ENCODE measurements around the gene PHACTR1. TPM values are rescaled to one million over a fixed set of nuclear protein-coding genes. Genes with fewer than 3 reads are reported as not detected.

PHACTR1 gene
- total and polyA plus RNA-seq, 8 donors, result 0.46 to 17.4 (median 6.4) TPM; not detected in 1

DNA sequence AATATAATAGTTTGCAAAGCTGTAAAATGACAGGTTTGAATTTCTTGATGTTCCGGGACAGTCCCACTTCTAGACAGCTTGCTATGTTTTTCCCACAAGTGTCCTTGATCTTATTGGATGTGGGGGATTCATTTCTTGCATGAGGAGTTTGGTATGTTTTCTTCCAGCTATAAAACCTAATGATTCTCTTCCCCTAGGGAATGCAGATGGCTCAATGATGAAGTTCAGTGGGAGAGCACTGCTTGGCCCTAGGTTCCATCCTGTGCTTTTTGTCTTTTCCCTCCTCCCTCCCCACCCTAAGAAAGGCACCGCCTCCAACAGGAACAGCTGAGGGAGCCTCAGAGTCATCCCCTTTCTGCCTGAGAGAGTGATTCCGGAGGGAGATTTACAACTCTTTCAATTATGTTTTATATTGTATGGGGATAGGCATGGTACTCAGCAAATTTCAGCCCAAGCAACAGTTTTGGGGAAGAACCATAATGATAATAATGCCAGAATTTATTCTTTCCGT lies 149.2 kb downstream of the PHACTR1 start:
- Histone ChIP-seq H3K9me3 (no peaks in the 10 kb centered on the region), H3K27ac (no peak overlapping the region), H3K4me3 (no peak overlapping the region), H3K27me3 (peaks cover 0 to 10% (median 0%) of the 10 kb centered on the region in 3 donors), H3K36me3 (no peaks in the 10 kb centered on the region), H3K4me1 (no peaks in the 10 kb centered on the region)
- no peak for TF ChIP-seq EP300 (IDR thresholded peaks at IDR 0.05)
- TF ChIP-seq, protein P1, sequence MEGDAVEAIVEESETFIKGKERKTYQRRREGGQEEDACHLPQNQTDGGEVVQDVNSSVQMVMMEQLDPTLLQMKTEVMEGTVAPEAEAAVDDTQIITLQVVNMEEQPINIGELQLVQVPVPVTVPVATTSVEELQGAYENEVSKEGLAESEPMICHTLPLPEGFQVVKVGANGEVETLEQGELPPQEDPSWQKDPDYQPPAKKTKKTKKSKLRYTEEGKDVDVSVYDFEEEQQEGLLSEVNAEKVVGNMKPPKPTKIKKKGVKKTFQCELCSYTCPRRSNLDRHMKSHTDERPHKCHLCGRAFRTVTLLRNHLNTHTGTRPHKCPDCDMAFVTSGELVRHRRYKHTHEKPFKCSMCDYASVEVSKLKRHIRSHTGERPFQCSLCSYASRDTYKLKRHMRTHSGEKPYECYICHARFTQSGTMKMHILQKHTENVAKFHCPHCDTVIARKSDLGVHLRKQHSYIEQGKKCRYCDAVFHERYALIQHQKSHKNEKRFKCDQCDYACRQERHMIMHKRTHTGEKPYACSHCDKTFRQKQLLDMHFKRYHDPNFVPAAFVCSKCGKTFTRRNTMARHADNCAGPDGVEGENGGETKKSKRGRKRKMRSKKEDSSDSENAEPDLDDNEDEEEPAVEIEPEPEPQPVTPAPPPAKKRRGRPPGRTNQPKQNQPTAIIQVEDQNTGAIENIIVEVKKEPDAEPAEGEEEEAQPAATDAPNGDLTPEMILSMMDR (IDR thresholded peaks at IDR 0.05), result no peak
- WGBS, 5 donors, result 62 to 76% (median 67%) methylated on average over 4 of the region's 4 CpGs
- DNase-seq, result no peak
- intact Hi-C loops (cut with DNase I; ENCODE audit: low total_unique reads), result no loop called here

DNA sequence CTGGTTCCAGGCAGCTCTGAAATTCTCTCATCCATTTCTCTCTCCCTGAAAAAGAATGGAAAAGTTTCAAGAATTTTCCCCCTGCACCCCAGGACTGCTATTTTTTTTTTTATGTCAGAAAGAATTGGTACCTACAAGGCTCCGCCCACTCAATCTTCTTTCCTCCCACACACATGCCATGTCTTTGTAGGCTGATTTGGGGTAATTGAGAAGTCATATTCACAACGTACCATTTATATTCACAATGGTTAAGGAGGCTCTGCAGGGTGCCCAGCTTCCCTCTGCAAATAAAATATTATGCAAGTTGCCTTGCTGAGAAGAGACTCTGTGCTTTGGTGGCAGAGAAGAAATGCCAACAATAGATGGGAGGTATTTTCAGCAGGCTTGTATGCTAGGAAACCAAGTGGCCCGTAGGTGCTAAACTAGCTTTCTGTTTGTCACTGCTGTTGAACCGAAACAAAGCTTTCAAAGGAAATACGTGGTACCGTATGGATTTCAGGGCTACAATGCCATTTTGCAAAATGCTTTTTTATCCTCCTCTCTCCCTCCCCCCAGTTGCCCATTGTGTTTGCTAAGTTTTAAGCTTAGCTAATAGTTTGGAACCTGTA lies 150.0 kb downstream of the PHACTR1 start:
- no peaks in the 10 kb centered on the region for H3K36me3 ChIP-seq
- no peak for DNase-seq
- no peak overlapping the region for H3K4me3 ChIP-seq
- TF ChIP-seq, protein P1 (IDR thresholded peaks at IDR 0.05), result no peak
- TF ChIP-seq EP300 (IDR thresholded peaks at IDR 0.05) (no peak), POLR2AphosphoS5 (IDR thresholded peaks at IDR 0.05) (no peak), POLR2A (IDR thresholded peaks at IDR 0.05) (no peak)
- H3K4me1 ChIP-seq, result no peaks in the 10 kb centered on the region
- intact Hi-C loops (cut with DNase I; ENCODE audit: low total_unique reads), result no loop called here
- 68 to 84% (median 76%) methylated on average over 6 of the region's 6 CpGs for WGBS, 5 donors
- no peak overlapping the region for H3K27ac ChIP-seq
- peaks cover 0 to 10% (median 0%) of the 10 kb centered on the region in 3 donors for H3K27me3 ChIP-seq
- no peaks in the 10 kb centered on the region for H3K9me3 ChIP-seq

DNA sequence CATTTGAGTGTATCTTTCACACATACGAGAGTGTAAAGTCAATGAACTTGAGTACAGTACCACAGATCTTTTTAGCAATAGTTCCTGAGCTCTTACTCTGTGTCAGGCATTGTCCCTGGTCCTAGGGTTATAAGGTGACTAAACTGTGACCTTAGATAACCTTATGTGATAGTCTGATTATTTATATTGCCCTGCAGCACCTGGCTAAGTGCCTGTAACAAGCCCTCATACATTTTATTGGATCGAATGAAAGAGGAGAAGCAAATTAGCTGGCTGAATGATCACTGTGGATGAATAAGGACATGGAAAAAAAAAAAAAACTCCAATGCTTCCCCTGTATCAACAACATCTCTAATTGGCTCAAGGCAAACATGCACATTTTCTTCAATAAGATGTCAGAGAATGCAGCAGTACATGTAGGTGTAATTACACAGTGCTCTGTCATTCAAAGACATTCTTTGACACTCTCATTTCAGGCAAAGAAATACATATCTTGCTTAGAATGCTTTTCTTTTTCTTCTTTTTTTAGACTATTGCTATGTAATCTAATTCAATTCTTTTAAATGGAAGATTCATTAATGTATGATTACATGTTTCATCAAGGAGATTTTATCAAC lies 153.4 kb downstream of the PHACTR1 start:
- Histone ChIP-seq H3K9me3 (no peaks in the 10 kb centered on the region), H3K4me3 (no peak overlapping the region), H3K36me3 (no peaks in the 10 kb centered on the region), H3K4me1 (no peaks in the 10 kb centered on the region), H3K27ac (no peak overlapping the region), H3K27me3 (peaks cover 0 to 10% (median 0%) of the 10 kb centered on the region in 3 donors)
- intact Hi-C loops (cut with DNase I; ENCODE audit: low total_unique reads), result no loop called here
- 46 to 57% (median 54%) methylated on average over 2 of the region's 2 CpGs for WGBS, 5 donors
- TF ChIP-seq EP300 (IDR thresholded peaks at IDR 0.05) (no peak), POLR2AphosphoS5 (IDR thresholded peaks at IDR 0.05) (no peak), POLR2A (IDR thresholded peaks at IDR 0.05) (no peak)
- TF ChIP-seq, protein P1 (IDR thresholded peaks at IDR 0.05), result no peak
- no peak for DNase-seq

DNA sequence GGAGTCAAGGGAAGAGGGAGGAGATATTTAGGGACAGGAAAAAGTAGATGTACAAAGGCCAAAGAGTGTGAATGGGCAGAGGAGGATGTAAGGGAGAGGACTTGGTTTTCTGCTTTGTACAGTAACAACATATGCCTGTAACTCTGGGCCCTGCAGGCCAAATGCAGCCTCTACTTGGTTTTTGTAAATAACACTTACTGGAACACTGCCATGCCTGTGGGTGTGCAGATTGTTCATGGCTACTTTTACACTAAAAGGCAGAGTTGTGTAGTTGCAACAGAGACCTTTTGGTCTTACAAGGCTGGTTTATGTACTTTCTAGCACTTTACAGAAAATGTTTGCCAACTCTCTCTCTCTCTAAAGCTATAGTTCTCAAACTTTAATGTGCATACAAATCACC lies 157.1 kb downstream of the PHACTR1 start:
- DNase-seq, result no peak
- Histone ChIP-seq H3K36me3 (no peaks in the 10 kb centered on the region), H3K27ac (no peak overlapping the region), H3K4me3 (no peak overlapping the region), H3K4me1 (no peaks in the 10 kb centered on the region), H3K9me3 (no peaks in the 10 kb centered on the region), H3K27me3 (peaks cover 0 to 7% (median 0%) of the 10 kb centered on the region in 3 donors)
- intact Hi-C loops (cut with DNase I; ENCODE audit: low total_unique reads), result no loop called here
- TF ChIP-seq POLR2A (IDR thresholded peaks at IDR 0.05) (no peak), POLR2AphosphoS5 (IDR thresholded peaks at IDR 0.05) (no peak), EP300 (IDR thresholded peaks at IDR 0.05) (no peak)
- TF ChIP-seq, protein P1 (IDR thresholded peaks at IDR 0.05), result no peak

Measured in stomach (tissue), 9 donors.